HG03460 (cell line): Measurements from ENCODE around the gene RPS14.

Experiments used
- ATAC-seq: cut with Tn5 transposase; IDR thresholded peaks from one replicate; pipeline ENCODE4 v1.9.1; 2021; ENCODE audit not compliant: unreplicated experiment

The RPS14 gene

DNA sequence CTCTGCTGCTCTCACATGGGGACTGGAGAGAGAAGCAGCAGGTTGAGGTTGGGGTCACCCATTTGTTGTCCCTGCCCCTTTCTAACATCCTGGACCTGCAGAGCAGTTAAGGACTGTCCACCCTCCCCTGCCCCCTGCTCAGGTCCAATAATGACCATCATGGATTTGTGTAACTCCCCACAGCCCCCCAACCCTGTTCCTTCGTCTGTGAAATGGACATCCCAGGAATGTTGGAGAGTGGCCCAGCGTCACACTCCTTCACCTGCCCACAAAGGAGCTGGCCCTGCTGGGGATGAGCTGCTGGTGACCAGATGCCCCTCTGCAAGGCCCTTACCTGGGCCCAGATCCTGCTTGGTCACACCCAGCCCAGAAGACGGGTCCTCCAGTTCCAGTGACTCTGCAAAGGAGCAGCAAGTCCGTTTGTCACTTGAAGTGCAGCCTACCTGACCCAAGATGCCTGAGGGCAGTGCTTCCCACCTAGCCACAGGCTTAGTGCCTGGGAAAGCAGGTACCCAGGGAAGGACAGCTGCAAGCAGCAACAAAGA lies 47.2 kb downstream of the RPS14 start:
- no peak for ATAC-seq

- no peak for ATAC-seq
Measured at GRCh38 chr5:150401376-150402228, 47.9 kb downstream of the RPS14 start.

DNA sequence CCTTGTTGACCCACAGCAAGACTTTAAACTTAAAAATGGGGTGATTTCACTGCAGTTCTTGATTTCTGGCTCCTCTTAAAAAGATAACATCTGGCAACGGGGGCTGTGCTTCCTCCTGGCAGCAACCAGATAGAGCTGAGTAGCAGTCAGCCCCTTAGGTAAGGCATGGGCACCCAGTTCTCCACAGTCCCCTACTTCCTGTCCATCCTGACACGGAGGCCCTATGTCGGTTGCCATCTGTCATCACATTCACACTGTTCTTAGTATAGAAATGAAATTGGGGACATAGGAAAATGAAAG lies 48.5 kb downstream of the RPS14 start:
- ATAC-seq, result no peak

GRCh38 chr5:150400316-150401075 lies 49.0 kb downstream of the RPS14 start:
- ATAC-seq, result no peak

- peak; percentile 22 for ATAC-seq
Measured at GRCh38 chr5:150399524-150400211, 49.9 kb downstream of the RPS14 start.

DNA sequence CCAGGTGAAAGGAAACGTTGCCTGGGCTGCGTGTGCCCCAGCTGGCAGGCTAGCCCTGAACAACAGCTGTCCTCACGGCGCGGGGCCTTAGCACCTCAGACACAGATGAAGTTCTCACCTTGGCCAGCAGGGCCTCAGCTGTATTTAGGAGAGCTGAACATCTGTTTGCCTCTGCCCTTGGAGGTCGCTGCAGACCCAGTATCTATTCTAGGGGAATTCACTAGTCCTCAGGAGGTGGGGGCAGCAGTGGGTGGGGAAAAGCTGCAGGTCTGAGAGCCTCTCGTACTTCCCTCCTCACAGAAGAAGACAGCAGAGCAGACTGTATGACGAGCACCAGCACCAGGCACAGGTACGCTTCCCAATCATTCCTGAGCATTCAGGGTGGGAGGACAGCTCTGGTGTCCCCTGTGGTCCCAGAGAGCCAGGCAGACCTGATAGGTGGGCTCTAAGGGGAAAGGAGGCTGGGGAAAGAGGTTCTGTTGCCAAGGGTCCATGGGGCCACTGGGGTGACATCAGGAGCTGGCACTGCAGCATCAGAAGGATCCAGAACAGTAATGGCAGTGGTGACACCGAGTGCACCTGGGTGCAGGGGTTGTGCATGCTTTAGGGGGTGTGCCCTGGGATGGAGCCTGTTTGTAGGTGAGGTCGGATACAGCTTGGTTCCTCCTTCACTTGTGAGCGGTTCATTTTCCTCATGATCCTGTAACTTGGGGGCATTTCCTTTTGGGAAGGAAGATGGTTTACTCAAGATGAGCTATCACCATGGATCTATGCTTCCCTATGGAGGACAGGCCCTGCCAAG lies 50.6 kb downstream of the RPS14 start:
- peak; percentile 61 for ATAC-seq

DNA sequence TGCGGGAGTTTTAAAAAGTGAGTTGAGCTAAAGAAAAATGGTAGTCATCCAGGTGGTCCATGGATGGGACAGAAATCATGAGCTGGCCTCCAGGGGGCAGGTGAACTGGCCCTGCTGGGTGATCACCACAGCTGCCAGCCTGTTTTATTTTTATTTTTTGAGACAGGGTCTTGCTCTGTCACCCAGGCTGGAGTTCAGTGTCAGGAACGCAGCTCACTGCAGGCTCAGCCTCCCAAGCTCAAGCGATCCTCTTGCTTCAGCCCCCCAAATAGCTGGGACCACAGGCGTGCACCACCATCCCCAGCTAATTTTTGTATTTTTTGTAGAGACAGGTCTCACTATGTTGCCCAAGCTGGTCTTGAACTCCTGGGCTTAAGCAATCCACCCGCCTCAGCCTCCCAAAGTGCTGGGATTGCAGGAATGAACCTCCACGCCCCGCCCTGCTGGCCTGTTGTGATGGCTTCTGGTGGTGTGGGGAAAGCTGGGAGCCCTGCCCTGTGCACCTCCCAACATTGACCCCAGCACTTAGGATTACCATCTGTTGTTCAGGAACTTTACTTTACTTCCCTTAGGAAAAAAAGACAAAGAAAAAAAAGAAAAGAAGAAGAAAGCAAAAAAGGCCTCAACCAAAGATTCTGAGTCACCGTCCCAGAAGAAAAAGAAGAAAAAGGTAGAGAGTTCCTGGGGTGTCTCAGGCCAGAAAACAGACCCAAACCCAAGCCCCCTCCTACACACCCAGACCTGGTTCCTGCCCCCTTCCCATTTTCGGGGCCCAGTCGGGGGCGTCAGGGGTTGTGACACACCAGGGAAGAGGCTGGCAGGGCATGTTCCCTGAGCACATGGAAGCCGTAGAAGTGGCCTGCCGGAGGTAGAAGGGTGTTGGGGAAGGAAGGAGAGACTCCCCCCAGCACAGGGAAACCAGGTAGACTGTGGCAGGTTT lies 51.5 kb downstream of the RPS14 start:
- ATAC-seq, result no peak

DNA sequence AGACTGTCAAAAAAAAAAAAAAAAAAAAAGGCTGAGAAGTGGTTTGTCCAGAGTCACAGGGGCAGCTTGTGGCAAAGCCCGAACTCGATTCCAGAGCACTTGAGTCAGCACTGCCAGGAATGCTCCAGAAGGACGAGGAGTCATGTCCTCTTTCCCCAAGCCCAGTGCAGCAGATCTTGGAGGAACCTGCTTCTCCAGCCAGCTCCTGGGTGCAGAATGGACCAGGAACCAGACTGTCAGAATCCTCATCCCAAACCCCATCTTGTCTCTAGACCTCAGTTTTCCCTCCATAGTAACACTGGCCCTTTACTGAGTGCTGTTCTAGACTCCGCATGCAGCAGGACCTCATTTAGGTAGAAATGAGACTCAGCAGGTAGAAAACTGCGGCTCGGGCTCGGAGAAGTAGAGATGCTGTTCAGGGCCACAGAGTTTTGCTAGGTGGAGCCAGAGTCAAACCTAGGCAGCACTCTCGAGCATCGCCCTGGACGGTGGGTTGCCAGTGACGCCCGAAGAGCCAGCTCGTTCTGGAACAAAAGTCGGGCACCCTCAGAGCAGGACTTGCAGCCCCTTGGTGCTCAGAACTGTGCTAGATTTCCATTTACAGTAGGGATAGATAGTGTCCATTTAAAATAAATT lies 52.3 kb downstream of the RPS14 start:
- ATAC-seq, result no peak

- no peak for ATAC-seq
Measured at GRCh38 chr5:150396267-150396666, 53.3 kb downstream of the RPS14 start.

- no peak for ATAC-seq
Measured at GRCh38 chr5:150395688-150395975, 53.9 kb downstream of the RPS14 start.

DNA sequence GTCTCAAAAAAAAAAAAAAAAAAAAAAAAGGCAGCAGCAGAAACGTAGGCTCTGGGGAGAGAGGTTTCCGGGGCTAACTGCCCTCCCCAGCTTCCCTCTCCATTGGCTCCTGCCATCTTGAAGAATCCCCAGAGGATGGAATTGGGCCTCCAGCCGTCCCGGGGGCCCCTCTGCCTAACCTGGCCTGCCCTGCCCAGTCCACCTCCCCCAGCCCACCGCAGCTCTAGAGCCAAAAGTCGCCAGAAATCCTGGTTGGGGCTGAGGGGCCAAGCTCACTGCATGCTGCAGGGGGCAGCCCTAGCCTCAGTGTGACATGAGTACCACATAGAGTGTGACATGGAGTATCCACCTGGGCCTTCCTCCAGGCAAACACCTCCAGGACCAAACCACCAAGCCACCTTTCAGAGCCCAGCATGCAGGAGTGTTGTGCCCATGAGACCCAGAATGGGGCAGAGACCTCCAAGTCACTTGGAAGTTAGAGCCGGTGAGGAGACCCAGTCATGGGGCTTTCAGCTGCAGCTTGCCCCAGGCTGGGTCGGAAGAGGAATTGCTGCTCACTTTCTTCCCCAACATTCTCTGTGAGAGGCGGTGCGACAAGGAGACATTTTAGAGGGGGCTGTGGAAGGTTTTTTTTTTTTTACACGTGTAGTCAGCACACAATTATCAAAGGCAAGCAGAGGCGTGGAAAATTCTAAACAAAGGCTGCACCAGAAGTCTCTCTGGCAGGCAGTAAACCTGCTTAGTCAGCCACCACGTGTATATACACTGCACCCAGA lies 54.4 kb downstream of the RPS14 start:
- no peak for ATAC-seq

- ATAC-seq, result no peak
Measured at GRCh38 chr5:150394131-150394530, 55.4 kb downstream of the RPS14 start.

DNA sequence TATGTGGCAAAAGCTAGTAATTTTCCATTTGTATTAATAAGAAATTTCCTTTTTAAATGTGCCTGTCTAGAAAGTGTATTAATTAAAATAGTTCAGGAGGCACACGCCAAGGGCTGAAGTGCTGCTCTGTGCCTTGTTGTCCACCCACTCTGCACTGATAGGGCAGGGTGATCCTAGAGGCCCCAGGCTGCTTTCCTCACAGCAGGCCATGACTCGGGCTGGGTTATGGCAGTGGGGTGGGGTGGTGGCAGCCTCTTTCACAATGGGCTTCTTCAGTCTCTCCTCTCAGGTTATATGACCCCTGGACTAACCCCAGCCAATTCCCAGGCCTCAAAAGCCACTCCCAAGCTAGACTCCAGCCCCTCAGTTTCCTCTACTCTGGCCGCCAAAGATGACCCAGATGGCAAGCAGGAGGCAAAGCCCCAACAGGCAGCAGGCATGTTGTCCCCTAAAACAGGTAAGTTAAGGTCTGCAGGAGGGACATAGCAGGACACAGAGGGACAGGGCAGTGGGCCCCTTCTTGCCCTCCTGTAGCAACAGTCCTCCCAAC lies 56.4 kb downstream of the RPS14 start:
- ATAC-seq, result no peak

GRCh38 chr5:150392680-150393079 lies 56.9 kb downstream of the RPS14 start:
- ATAC-seq, result no peak
